HCT116 (cell line): ENCODE measurements around the gene ASPRV1.

Experiments
- ATF3 ChIP-seq: IDR thresholded peaks from 2 replicates; pipeline ENCODE4 v1.6.1; 2012
- CTCF ChIP-seq, 3 experiments: fragments of 200-600 bp in 1 of 3; sonication (generic) in 1 of 3; IDR thresholded peaks in 2 of 3; conservative IDR thresholded peaks in 1 of 3; 2 replicates each; pipeline ENCODE4 v1.5.1; 2012 to 2017; ENCODE audit warnings: low read depth in 2 of 3, low read length in 2 of 3, antibody characterized with exemption in 1 of 3, borderline replicate concordance in 1 of 3, control low read depth in 1 of 3, mild to moderate bottlenecking in 1 of 3, mixed read lengths in 1 of 3, mixed run types in 1 of 3, moderate library complexity in 1 of 3; ENCODE audit not compliant: insufficient read depth in 1 of 3
- POLR2AphosphoS5 ChIP-seq: IDR thresholded peaks from 2 replicates; pipeline ENCODE4 v1.6.1; 2011; ENCODE audit warnings: mild to moderate bottlenecking, low read depth, low read length, moderate library complexity
- RAD21 ChIP-seq: IDR thresholded peaks from 2 replicates; pipeline ENCODE4 v1.6.1; 2012; ENCODE audit warnings: low read depth, mild to moderate bottlenecking
- ZNF274 ChIP-seq: fragments of 200-500 bp; sonication (Bioruptor generic); IDR thresholded peaks from 2 replicates; pipeline ENCODE4 v1.6.1; 2014; ENCODE audit warnings: mild to moderate bottlenecking, low read depth, low read length, inconsistent platforms
- TF ChIP-seq, protein P1 (sequence below): IDR thresholded peaks from 2 replicates; pipeline ENCODE4 v1.6.1; 2012

DNA sequence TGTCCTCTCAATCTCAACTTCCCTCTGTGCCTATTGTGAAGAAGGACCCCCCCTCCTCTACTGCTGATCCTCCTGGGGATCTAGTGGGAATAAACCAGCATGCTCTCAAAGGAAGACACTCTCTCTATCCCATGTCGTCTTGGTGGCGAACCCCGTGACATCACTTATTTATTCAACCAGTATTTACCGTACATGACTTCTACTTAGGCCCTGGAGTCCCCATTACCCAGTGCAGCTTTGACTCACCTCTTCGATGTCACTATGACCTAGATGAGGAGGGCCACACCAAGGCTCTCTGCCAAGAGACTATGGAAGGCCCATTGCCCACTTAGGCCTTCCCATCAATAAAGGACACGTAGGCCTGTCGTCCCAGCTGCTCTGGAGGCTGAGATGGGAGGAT, 16.7 kb downstream of the ASPRV1 start:
- TF ChIP-seq CTCF (IDR thresholded peaks at IDR 0.05 in 2 of 3, conservative IDR thresholded peaks at IDR 0.05 in 1 of 3; ENCODE audit: borderline replicate concordance in 1 of 3, insufficient read depth in 1 of 3, low read depth in 2 of 3, low read length in 2 of 3) (no peak), ZNF274 (no peak), RAD21 (no peak), POLR2AphosphoS5 (no peak), ATF3 (no peak)
- TF ChIP-seq, protein P1, sequence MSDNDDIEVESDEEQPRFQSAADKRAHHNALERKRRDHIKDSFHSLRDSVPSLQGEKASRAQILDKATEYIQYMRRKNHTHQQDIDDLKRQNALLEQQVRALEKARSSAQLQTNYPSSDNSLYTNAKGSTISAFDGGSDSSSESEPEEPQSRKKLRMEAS, result no peak
